GM12875 (cell line): ENCODE results near the gene LAPTM5.

Experiments used
- H3K4me3 ChIP-seq: one replicate; pipeline ENCODE4 v1.5.1; 2011; ENCODE audit warnings: low read depth, low read length, control low read depth
- TF ChIP-seq, protein P1 (sequence below): IDR thresholded peaks from 2 replicates; pipeline ENCODE4 v1.5.1; 2011; ENCODE audit warnings: low read depth, mild to moderate bottlenecking, control low read depth, inconsistent platforms, low read length, moderate library complexity, borderline replicate concordance; ENCODE audit not compliant: insufficient read depth

LAPTM5 gene

DNA sequence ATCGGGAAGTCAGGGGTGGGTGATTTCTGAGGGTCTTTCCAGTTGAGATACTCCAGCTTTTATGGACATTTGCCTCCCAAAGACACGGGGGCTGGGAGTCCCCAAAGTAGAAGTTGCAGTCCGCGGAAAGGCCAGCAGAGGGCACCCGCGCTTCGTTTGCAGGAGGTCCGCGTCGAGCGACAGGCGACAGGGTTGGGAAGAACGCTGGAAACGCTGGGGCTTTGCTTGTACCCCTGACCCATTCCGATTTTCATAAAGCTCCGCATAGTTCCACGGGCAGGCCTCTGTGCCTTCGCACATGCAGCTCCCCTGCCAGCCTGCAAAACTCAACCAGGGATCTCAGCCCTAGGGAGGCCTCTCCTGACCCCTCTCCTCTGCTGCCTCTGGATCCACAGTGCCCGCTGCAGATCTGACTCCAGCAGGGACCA, 44.2 kb upstream of the LAPTM5 start:
- no peak overlapping the region for H3K4me3 ChIP-seq
- TF ChIP-seq, protein P1, sequence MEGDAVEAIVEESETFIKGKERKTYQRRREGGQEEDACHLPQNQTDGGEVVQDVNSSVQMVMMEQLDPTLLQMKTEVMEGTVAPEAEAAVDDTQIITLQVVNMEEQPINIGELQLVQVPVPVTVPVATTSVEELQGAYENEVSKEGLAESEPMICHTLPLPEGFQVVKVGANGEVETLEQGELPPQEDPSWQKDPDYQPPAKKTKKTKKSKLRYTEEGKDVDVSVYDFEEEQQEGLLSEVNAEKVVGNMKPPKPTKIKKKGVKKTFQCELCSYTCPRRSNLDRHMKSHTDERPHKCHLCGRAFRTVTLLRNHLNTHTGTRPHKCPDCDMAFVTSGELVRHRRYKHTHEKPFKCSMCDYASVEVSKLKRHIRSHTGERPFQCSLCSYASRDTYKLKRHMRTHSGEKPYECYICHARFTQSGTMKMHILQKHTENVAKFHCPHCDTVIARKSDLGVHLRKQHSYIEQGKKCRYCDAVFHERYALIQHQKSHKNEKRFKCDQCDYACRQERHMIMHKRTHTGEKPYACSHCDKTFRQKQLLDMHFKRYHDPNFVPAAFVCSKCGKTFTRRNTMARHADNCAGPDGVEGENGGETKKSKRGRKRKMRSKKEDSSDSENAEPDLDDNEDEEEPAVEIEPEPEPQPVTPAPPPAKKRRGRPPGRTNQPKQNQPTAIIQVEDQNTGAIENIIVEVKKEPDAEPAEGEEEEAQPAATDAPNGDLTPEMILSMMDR: peak; percentile 94

DNA sequence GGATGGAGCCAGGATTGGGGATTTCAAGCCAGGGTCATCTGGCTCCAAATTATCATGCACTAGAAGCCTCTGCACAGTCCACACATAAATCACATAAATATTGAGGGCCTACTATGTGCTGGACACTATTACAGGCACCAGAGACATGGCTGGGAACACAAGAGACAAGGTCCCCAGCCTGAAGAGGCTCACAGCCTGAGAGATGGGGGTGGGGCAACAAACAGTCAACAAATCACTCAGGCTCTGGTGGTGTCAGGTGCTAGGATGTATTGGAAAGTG, 41.6 kb upstream of the LAPTM5 start:
- TF ChIP-seq, protein P1: no peak
- no peak overlapping the region for H3K4me3 ChIP-seq

DNA sequence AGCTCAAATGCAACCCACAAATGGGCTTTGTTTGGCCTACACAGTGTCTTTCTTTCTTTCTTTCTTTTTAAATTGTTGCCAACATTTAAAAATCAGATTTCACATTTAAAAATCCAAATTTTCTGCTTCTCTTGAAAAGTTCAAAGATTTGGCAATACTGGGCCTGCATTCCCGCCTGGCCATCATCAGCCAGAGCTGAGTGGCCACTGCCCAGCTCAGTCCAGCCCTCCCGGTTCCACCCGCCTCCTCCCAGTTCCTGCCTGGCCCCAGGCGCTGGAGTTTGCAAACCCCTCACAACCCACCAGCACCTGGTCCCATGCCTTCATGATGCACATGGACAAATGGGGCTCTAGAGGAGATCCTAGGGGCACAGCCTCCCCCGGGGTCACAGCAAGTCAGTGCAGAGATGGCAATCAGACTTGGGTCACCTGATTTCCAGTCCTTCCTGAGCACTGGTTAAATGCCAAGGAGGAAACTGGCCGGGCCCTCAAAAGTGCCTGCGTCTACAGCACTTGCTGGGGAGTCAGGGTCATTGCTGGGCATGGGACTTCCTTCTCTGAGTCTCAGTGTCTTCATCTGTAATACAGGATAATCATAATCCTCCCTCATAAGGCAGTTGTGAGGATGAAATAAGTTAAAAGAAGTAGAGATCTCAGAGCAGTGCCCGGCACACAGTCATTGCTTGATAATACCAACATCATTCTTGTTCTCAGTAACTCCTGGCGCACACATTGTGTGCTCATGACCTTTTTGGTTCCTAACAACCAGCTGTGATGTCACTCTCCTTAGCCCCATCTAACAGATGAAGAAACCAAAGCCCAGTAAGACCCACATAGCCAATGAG, 41.0 kb upstream of the LAPTM5 start:
- H3K4me3 ChIP-seq: no peak overlapping the region
- TF ChIP-seq, protein P1: no peak

DNA sequence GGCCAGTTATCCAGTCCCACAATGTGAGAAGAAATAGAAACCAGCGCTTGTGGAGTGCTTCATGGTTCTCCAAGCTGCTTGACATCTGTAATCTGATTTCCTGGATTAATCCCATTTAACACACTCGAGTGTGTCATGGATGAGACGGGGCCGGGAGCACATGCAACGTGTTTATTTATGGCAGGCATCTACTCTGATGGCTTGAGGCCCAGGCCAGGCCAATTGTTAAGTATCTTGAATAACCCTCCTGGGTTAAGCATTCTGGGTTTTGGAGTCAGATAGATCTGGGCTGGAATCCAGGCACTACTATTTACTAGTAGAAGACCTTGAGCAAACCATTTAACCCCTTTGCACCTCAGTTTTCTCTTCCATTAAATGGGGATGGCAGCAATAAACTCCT, 37.5 kb upstream of the LAPTM5 start:
- TF ChIP-seq, protein P1: no peak
- no peak overlapping the region for H3K4me3 ChIP-seq

DNA sequence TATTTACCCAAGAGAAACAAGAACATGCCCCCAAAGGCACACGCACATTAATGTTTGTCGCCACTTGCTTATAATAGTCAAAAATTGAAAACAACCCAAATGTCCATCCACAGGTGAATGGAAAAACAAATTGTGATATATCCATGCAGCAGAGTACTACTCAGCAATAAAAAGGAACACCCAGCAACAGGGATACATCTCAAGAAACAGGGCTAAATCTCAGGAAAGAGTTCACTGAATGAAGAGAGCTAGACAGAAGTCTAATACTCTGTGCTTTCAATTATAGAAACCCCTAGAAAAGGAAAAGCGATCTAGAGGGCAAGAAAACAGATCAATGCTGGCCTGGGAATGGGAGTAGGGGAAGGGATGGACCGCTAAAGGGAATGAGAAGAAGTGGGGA, 36.7 kb upstream of the LAPTM5 start:
- TF ChIP-seq, protein P1: no peak

DNA sequence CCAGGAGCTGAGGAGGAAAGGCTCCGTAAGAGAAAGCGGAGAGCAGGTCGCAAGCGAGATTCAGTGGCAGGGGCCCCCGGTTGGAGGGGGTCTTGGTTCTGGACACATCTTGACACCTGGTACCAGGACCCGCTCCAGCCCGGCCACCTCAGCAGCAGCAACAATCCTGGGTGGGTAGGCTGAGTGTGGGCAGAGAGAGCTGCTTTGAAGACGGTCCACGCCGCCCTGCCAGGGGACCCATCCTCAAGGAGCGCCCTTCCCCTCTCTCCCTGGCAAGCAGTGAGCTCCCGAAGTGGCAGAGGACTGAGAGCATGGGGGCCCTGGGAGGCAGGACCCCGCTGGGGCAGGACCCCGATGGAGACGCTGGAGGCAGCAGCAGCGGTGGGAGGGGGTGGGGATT, 35.6 kb upstream of the LAPTM5 start:
- TF ChIP-seq, protein P1: no peak
- H3K4me3 ChIP-seq: no peak overlapping the region

More for the DNA sequence above, 36.7 kb upstream of the LAPTM5 start:
- H3K4me3 ChIP-seq: no peak overlapping the region

DNA sequence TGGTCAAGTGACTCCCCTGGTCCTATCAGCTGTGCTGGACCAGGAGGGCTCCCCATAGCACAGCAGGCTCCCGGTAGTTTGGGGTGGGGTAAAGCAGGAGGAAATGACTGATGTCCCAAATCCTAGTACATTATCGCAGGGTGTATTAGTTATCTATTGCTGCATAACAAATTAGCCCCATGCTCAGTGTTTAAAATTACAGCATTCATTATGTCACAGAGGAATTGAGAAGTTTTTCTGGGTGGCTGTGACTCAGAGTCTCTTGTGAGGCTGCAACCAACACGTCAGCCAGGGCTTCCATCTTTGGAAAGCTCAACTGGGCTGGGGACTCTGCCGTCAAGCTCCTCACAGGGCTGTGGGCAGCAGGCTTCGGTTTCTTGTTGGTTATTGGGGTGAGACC, 34.3 kb upstream of the LAPTM5 start:
- TF ChIP-seq, protein P1: no peak
- H3K4me3 ChIP-seq: no peak overlapping the region
